HTERT RPE-1 (cell line): ENCODE measurements around the gene RPL12.

Source experiments
- in situ Hi-C: fragments of 300-500 bp; cut with MboI; formaldehyde crosslinking; loops from 4 replicates; pipeline ENCODE4 v1.14.3; 2020; ENCODE audit warnings: low sequenced_read_pairs

RPL12 gene

DNA sequence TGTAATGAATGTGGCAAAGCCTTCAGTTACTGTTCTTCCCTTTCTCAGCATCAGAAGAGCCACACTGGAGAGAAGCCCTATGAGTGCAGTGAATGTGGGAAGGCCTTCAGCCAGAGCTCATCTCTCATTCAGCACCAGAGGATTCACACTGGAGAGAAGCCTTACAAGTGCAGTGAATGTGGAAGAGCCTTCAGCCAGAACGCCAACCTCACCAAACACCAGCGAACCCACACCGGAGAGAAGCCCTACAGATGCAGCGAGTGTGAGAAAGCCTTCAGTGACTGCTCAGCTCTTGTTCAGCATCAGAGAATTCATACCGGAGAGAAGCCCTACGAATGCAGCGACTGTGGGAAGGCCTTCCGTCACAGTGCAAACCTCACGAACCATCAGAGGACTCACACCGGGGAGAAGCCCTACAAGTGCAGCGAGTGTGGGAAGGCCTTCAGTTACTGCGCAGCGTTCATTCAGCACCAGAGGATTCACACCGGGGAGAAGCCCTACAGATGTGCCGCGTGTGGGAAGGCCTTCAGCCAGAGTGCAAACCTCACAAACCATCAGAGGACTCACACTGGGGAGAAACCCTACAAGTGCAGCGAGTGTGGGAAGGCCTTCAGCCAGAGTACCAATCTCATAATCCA is 6.8 kb downstream of the RPL12 start:
- in situ Hi-C loops: no loop called here

DNA sequence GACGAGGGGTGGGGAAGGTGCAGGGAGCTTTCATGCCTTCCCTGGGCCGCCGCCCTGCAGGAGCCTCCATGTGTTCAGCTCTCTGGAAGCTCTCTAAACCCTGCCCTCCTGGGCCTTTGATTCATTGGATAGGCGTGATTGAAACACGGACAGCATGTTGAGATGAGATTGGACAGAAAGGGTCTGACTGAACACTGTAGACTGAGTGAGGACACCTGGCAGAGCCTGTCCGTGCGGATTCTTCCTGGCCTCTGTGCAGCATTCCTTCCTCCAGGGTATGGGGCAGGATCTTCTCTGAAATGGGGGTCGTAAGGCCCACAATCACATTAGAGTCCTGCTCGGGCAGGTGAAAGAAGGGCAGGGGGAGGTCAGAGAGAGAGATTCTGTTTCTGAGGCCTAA is 12.8 kb downstream of the RPL12 start:
- in situ Hi-C loops: no loop called here

DNA sequence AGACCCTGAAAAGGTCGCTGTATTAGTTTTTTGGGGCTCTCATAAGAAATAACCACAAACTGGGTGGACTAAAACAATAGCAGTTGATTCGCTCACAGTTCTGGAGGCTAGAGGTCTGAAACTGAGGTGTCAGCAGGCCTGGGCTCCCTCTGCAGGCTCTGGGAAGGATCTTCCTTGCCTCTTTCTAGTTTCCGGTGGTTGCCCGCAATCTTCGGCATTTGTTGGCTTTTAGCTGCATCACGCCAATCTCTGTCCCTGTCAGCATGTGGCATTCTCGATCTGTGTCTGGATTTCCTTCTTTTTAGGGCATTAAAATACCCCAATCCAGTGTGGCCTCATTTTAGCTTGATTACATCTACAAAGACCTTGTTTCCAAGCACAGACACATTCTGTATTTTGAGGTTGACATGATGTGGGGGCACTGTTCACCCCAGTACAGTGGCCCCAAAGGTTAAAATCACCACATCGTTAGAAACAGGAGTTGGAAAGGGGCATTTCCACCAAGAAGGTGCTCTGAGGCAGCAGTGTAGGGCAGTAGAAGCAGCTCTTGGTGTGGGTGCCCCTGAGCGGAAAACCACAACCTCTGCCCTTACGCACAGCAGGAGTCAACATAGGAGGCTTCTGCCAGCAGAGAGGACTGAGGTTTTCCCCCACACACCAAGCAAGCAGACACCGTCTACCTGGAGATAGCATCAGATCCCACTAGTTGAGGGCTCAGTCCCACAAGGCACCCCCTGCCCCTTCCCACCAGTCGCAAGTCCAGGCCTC is 13.5 kb downstream of the RPL12 start:
- in situ Hi-C loops: no loop called here

DNA sequence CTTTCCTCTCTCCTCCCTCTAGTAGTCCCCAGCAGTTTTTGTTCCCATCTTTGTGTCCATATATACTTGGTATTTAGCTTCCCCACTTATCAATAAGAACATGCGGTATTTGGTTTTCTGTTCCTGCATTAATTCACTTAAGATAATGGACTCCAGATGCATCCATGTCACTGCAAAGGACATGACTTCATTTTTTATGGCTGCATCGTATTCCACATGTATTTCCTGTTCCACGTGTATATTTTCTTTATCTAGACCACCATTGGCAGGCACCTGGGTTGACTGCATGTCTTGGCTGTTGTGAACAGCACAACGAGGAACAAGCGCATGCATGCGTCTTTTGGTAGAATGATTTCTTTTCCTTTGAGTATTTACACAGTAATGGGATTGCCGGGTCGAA is 20.8 kb downstream of the RPL12 start:
- in situ Hi-C loops: no loop called here

DNA sequence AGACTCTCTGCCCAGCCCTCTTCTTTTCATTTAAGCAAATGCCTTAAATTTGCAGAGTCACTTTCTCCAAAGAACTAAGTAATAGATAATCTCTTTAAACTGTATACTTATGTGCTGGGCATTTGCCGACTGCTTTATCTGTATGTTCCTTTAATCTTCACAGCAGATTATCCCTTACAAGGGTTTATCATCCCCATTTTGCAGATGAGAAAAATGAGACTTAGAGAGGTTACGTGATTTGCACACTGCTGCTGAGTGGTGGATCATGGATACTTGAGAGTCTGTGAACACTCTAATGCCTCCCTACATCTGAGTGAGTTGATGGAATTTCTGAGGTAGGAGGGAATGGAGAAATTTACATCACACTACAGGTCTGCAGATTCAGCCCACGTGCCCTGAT is 22.9 kb downstream of the RPL12 start:
- in situ Hi-C loops: no loop called here

DNA sequence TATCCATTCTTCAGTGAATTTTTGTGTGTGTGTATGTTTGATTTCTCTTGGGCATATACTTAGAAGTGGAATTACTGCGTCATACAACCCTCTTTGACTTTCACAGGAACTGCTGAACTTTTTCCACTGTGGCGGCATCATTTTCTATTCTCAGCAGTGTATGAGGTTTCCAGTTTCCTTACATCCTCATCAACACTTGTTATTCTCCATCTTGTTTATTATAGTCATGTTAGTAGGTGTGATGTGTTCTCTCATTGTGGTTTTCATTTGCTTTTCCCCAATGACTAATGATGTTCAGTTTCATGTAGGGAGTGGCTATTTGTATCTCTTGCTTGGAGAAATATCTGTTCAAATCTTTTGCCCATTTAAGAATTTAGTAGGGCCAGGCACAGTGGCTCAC is 24.4 kb downstream of the RPL12 start:
- in situ Hi-C loops: no loop called here

DNA sequence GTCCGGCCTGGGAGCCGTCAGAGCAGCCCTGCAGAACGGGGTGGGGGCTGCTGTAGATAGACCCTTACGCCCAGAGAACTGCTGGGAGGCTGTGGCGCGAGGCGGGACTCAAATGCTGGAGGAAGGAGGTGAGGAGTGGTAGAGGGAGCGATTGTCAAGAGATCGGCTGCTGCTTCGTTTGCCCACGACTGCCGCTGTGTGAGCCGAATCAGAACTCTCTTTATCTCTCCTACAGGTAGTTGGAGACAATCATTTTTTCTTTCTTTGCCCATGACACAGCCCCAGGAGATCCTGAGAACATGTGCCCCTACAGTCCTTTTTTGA is 26.6 kb downstream of the RPL12 start:
- in situ Hi-C loops: no loop called here

DNA sequence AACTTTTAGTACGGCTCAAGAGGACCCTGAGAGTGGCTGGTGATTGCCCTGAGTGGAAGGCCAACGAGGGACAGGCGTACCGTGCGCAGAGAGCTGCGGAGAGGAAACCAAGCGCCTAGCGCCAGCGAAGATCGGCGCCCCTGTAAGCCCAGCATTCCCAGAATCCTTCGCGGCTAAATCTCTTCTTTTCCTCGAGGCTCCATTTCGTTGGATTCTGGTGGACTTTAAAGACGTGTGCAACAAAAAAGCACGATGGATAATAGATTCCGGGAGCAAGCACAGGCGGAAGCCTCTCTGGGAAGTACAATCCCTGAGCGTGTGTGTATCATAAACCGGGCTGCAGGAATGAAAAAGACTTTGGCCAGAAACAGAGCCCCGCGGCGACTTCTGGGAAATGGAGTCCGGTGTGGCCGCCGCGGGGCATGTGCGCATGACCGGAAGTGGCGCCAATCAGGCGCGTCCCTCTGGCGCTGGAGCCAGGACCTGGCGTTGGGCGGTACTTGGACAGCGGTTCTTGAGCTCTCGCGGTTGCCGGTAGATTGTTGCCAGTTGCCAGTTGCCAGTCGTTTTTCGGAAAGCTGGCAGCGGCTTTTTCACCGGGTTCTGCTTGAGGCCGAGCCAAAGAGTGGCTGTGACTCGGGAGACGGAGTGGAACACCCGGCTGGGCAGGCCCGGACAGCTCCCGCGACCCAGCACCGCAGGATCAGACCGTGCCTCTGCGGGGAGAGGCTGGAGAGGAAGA is 27.1 kb downstream of the RPL12 start, which contains the start of gene ZNF79:
Gene ZNF79 (plus strand): TSS at position 449 of the 742 bp plus-strand sequence. CDS start 406 bp downstream, outside the sequence.
- in situ Hi-C loops: no loop called here

DNA sequence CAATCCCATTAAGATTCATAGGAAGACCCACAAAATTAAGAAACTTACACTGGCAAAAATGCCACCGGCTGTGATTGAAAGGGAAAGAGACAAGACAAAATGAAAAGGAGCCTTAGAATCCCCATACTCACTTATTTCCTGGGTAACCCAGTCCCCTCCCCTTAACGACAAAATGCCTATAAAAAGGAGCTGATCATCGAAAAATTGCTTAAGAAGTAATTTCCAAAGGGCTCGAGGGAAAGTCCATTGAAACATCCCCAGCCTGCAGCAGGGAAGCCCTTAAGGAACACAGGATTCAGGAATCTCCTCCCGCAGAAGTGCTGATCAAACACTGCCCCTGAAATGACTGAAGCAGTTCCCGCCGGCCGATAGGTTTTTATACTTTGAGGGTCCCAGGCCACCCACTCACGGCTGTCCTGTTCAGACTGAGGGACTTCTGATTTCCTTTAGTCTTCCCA is 27.7 kb downstream of the RPL12 start:
- in situ Hi-C loops: no loop called here

DNA sequence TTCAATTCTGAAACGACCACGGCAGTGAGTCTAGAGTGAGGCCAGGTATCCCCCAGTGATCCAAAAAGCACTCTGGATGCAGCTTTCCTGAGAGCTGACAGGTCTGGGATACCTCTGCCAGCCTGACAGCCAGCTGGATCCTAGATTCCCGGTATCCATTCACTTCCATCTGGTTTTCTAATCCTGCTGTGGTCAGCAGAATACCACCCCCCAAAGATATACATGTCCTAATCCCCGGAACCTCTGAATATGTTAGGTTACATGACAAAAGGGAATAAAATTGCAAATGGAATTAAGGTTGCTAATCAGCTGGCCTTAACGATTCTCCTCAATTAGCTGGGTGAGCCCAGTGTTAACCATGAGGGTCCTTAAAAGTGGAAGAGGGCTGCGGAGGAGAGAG is 28.4 kb downstream of the RPL12 start:
- in situ Hi-C loops: no loop called here

DNA sequence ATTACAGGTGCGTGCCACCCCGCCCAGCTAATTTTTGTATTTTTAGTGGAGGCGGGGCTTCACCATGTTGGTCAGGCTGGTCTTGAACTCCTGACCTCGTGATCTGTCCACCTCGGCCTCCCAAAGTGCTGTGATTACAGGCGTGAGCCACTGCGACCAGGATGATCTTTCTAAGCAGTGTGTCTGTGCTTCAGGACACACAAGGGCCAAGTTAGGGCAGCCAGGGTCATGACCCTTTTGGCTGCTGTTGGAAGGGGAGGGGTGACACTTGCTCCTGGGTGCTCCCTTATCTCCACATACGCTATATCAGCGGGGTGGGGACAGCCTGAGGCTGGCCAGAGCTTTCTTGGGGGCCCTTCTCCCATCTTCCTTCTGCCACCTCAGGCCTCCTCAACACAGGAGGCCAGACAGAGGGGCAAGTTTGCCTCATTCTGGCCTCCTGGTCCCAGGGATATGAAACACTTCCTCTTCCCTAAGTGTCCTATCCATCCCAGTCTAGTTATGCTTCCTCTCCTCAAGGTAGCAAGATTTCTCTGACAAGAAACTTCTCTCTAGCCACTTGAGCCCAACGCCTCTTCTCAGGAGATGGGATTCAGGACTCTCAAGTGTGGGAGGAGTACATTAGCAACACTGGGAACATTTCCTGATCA is 28.9 kb downstream of the RPL12 start:
- in situ Hi-C loops: no loop called here

DNA sequence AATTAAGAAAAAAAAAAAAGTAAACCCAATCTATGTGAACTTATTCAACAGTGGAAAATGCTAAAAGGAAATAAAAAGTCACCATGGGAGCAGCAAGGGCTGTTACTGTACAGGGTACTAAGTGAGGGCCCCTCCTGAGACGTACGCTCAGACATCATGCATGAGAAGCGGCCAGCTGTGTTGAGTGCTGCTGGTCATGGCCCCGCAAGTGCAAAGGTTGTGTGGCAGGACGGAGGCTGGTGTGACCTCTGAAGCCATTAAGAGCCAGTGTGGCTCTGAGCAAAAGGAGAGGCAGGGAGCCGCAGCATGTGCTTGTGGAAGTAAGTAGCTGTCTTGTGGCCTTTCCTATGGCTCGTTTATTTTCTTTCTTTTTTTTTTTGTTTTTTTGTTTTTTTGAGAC is 30.1 kb downstream of the RPL12 start:
- in situ Hi-C loops: no loop called here

DNA sequence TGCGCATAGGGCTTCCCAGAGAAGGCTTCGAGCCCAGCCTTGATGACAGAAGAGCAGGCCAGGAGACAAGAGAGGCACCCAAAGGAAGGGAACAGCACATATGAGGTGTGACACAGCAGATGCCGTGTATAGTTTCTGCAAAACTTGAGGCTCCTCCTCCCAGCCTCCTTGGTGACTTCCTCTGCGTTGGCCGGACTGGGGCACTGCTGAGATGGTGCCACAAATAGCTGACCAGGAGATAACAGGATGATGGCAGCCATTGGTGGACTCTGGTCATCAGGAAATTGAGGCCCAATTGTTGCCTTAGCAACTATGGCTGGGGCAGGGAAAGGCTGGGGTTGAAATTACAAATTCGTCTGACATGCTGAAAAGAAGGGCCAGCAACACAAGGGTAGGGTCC is 31.9 kb downstream of the RPL12 start:
- in situ Hi-C loops: no loop called here

DNA sequence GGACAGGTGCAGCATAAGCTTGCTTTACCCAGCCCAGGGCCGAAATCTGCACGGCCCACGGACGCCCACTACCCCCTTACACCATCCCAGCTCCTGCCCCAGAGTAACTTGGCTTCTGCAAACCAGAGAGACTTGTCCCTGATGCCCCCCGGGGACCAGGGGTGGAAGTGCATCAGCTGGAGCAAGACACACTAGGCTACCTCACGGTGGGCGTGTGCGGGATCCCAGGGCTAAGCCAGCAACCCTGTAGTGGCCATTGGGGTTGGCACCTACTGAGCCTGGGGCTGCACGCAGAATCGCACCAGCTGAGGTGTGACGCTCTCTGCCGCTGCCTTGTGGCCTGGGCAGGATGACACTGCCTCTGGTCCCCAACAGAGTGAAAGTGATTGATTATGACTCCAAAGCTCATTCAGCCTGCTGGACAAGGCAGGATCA is 33.2 kb downstream of the RPL12 start:
- in situ Hi-C loops: no loop called here

DNA sequence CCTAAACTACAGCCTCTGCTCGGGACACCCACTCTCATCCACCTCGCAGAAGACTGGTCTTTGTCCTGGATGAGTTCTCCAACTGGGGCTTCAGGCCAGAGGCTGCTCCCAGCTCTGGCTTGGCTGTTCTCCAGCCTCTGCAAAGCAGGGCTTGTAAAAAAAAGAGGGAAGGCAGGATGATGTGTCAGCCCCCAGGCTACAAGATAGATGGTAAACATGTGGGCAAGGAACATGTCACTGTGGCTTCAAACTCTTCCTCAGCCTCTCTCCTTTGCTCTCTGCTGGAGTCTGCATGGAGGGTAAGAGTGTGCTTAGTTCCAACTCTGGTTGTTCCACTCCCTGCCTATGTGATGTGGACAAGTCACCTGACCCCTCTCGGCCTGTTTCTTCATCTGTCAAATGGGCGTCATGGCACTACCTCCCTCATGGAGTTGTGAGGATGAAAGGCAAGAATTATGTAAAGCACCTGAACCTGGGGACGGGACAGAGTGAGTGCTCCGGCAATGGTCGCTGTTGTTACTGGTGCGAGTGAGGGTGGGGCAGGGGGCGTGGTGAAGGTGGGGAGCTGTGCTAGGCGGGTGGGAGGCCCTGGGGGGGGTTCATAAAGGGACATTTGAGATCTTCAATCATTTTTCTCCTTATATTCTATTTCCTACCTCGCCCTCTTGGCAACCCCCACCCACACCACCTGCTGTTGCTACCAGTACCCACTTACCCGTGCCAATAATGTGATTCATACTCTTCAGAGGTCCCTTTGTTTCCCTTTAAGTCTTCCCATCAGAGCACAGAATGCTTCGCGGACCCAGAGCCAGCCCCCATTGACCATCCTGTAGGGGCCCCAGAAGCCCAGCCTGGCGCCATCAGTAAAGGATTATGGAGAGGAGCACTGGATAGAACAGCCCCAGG is 33.8 kb downstream of the RPL12 start:
- in situ Hi-C loops: no loop called here

DNA sequence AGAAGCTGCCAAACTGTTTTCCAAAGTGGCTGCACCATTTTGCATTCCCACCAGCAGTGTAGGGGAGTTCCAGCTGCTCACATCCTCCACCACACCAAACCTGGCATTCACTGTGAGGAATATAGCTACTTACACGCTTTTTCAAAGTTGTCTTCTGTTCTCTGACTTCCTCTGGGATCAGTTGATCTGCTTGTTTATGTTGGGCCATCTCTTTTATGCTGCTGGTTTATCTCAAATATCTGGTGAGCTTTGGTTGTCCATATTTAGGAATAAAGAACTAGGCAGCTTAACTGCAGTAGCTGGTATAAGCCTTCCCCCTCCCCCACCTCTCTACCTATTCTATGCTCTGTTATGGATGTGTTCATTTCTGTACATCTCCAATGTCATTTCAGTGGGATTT is 35.5 kb downstream of the RPL12 start:
- in situ Hi-C loops: no loop called here

DNA sequence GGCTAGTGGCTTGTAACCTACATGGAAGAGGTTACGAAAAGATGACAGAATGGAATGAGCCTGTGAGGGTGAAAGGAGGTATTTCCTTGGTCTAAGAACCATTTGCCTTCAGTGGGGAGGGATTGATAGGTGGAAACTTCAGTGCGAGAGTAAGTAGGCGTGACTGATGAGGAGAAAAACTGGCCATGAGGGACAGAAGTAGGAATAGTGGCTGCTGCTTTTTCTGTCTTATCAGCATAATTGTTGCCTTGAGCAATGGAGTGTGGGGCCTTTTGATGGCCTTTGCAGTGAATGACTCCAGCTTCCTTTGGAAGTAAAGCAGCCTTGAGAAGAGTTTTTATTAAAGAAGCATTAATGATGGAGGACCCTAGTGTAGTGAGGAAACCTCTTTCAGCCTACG is 36.1 kb downstream of the RPL12 start:
- in situ Hi-C loops: no loop called here

DNA sequence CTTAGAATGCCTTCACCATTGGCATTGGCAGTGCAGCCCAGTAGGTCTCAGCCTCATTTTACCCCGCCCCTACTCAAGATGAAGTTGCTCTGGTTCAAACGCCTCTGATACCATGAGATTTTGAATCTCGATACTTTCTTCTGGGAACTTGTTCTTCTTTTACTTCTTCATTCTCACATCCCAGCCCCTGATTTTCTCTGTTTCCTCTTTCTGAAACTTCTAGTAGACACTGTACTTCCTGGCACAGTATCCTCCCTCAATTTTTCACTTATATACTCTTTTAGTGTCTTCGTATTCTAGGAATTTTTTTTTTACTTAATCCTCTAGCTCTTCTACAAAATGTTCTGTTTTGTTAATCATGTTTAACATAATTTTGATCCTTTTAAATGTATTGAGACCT is 40.1 kb downstream of the RPL12 start:
- in situ Hi-C loops: no loop called here

DNA sequence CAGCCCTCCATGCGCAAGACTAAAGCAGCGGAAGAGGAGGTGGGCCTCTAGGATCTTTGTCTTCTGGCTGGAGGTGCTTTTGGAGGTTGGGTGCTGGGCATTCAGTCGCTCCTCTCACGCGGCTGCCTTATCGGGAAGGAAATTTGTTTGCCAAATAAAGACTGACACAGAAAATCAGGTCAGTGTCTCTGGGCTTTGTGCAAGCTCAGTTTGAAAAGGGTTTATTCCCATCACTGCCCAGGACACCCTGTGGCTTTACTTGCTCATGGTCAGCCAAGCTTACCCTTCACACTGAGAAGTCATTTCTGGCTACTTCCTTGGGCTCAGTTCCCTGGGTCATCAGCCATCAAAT is 43.7 kb downstream of the RPL12 start:
- in situ Hi-C loops: no loop called here

DNA sequence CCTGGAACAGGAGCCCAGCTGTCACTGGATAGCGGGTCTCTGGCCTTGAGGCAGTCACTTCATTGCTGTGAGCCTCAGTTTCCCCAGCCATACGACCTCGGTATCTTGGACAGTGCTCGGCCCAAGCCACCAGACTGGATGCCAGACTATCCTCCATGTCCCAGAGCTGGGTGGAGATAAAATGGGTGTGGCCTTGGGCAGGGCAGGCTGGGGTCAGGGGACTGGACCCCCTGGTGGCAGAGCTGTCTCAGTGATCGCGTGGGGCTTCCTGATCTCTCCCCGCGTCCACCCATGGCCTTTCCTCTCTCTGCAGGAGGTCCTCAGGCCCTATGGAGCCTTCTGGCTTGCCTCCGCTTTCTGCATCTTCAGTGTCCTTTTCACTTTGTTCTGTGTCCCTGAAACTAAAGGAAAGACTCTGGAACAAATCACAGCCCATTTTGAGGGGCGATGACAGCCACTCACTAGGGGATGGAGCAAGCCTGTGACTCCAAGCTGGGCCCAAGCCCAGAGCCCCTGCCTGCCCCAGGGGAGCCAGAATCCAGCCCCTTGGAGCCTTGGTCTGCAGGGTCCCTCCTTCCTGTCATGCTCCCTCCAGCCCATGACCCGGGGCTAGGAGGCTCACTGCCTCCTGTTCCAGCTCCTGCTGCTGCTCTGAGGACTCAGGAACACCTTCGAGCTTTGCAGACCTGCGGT is 44.3 kb downstream of the RPL12 start:
- in situ Hi-C loops: no loop called here
